Measurements from ENCODE around the gene LDLRAD1.

DNA sequence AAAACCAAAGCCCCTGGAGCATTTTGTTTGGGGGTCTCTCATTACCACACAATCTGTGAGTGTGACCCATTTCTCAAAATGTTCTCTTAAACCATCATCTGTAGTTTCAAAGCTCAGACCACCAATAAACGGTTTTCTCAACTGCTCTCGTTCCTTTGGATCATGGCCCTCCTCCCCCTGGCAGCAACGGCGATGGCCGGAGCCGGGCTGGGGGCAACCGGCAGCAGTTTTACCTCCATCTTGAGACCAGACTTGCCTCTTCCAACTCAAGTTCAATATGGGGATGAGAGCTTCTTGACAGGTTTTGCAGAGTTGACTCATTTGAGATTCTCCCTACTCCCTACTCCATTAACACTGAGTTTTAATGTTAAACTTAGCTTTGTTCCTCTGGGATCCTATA is 42.1 kb downstream of the LDLRAD1 start:
- TF ChIP-seq POLR2AphosphoS5 (IDR thresholded peaks at IDR 0.05) = no peak
- TF ChIP-seq, protein P1, sequence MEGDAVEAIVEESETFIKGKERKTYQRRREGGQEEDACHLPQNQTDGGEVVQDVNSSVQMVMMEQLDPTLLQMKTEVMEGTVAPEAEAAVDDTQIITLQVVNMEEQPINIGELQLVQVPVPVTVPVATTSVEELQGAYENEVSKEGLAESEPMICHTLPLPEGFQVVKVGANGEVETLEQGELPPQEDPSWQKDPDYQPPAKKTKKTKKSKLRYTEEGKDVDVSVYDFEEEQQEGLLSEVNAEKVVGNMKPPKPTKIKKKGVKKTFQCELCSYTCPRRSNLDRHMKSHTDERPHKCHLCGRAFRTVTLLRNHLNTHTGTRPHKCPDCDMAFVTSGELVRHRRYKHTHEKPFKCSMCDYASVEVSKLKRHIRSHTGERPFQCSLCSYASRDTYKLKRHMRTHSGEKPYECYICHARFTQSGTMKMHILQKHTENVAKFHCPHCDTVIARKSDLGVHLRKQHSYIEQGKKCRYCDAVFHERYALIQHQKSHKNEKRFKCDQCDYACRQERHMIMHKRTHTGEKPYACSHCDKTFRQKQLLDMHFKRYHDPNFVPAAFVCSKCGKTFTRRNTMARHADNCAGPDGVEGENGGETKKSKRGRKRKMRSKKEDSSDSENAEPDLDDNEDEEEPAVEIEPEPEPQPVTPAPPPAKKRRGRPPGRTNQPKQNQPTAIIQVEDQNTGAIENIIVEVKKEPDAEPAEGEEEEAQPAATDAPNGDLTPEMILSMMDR (IDR thresholded peaks at IDR 0.05) = no peak

All from stomach (tissue), 4 donors.